AG10803 (cell line): Measurements from ENCODE around the gene DCLRE1A.

Experiments
- DNase-seq: peaks from one replicate; pipeline ENCODE4 v3.0.0; 2010; ENCODE audit warnings: low read depth
- H3K4me3 ChIP-seq: 2 replicates; pipeline ENCODE4 v1.5.1; 2011; ENCODE audit warnings: mild to moderate bottlenecking, low read length, control low read depth
- CTCF ChIP-seq: conservative IDR thresholded peaks from 2 replicates; pipeline ENCODE4 v1.5.1; 2011; ENCODE audit warnings: mild to moderate bottlenecking, low read length, control low read depth, inconsistent platforms

The DCLRE1A gene

DNA sequence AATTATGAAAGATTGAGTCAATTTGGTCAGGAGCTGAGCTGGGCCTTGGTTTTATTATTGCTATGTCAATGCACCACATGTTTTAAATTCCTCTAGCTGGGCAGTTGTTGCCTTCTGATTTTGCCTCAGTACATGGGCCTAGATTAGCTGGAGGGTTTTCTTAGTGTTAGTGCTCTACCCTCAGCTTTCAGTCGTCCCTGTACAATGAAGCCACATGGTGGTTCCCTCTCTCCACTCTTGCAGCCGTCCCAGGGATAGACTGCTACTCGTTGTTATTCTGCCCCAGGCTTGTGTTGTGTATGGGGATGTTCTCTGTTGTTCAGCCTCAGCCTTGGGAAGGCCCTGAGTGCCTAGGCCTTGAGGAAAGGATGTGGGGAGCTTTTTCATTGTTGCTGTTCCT lies 37.6 kb upstream of the DCLRE1A start:
- no peak overlapping the region for H3K4me3 ChIP-seq
- peak; percentile 27 for DNase-seq
- no peak for TF ChIP-seq CTCF

- DNase-seq = no peak
- no peak overlapping the region for H3K4me3 ChIP-seq
- TF ChIP-seq CTCF = no peak
Observed at GRCh38 chr10:113890769-113891168, 36.9 kb upstream of the DCLRE1A start.

GRCh38 chr10:113889911-113890310 lies 36.0 kb upstream of the DCLRE1A start:
- no peak for DNase-seq
- no peak overlapping the region for H3K4me3 ChIP-seq
- TF ChIP-seq CTCF = no peak

GRCh38 chr10:113882240-113882639 lies 28.4 kb upstream of the DCLRE1A start:
- no peak for TF ChIP-seq CTCF
- DNase-seq = no peak
- no peak overlapping the region for H3K4me3 ChIP-seq

DNA sequence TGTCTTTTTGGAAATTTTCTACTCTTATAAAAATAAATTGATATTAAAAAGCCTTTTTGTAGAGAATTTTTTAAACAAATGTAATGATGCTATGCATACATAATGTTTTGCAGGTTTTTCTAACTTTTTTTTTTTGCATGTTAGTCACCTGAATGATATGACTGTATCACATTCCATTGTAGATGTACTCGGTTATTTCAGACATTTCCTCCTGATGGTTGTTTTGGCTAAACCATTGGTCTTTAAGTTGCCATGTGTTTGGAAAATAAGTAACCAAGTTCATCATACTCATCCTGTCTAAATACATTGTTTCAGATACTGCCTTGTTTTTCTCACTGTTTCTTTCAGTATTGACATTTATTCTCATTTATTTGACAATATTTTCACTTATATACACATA lies 26.4 kb upstream of the DCLRE1A start:
- TF ChIP-seq CTCF = no peak
- peak; percentile 46 for DNase-seq

DNA sequence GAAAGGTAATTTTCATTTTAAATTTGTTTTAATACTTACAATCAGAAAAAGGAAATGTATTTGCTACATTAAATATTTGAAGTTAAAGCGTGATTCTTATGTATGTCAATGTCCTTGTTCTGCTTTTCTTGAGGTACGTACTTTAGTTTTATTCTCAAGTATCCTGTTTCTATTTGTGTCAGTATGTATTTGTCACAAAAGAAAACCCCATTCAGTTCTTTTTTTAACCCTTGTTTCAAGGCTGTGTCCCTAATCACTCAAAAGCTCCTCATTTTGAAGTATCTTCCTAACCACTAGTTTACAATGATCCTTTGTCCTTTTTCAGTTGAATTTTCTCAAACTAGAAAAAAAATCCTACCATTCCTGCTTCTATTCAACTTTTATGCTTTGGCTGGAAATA lies 25.8 kb upstream of the DCLRE1A start:
- DNase-seq = no peak
- no peak for TF ChIP-seq CTCF
- no peak overlapping the region for H3K4me3 ChIP-seq

More for the DNA sequence above, 26.4 kb upstream of the DCLRE1A start:
- H3K4me3 ChIP-seq = no peak overlapping the region

- no peak overlapping the region for H3K4me3 ChIP-seq
- no peak for DNase-seq
- TF ChIP-seq CTCF = no peak
Observed at GRCh38 chr10:113876461-113876860, 22.6 kb upstream of the DCLRE1A start.
